ENCODE measurements around the gene P2RY2.

GRCh38 chr11:73173755-73174494, 44.2 kb upstream of the P2RY2 start:
- TF ChIP-seq SP1 (IDR thresholded peaks at IDR 0.05; ENCODE audit: low read depth) (no peak), POLR2A (IDR thresholded peaks at IDR 0.05; ENCODE audit: borderline replicate concordance, extremely low read depth, insufficient read depth, insufficient read length) (no peak), EZH2phosphoT487 (IDR thresholded peaks at IDR 0.05; ENCODE audit: borderline replicate concordance) (no peak)
- TF ChIP-seq, protein P1, sequence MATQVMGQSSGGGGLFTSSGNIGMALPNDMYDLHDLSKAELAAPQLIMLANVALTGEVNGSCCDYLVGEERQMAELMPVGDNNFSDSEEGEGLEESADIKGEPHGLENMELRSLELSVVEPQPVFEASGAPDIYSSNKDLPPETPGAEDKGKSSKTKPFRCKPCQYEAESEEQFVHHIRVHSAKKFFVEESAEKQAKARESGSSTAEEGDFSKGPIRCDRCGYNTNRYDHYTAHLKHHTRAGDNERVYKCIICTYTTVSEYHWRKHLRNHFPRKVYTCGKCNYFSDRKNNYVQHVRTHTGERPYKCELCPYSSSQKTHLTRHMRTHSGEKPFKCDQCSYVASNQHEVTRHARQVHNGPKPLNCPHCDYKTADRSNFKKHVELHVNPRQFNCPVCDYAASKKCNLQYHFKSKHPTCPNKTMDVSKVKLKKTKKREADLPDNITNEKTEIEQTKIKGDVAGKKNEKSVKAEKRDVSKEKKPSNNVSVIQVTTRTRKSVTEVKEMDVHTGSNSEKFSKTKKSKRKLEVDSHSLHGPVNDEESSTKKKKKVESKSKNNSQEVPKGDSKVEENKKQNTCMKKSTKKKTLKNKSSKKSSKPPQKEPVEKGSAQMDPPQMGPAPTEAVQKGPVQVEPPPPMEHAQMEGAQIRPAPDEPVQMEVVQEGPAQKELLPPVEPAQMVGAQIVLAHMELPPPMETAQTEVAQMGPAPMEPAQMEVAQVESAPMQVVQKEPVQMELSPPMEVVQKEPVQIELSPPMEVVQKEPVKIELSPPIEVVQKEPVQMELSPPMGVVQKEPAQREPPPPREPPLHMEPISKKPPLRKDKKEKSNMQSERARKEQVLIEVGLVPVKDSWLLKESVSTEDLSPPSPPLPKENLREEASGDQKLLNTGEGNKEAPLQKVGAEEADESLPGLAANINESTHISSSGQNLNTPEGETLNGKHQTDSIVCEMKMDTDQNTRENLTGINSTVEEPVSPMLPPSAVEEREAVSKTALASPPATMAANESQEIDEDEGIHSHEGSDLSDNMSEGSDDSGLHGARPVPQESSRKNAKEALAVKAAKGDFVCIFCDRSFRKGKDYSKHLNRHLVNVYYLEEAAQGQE (IDR thresholded peaks at IDR 0.05; ENCODE audit: low read depth) = no peak

All from HCT116 (cell line).